ENCODE measurements around the gene CREB3.

- TF ChIP-seq, protein P1, sequence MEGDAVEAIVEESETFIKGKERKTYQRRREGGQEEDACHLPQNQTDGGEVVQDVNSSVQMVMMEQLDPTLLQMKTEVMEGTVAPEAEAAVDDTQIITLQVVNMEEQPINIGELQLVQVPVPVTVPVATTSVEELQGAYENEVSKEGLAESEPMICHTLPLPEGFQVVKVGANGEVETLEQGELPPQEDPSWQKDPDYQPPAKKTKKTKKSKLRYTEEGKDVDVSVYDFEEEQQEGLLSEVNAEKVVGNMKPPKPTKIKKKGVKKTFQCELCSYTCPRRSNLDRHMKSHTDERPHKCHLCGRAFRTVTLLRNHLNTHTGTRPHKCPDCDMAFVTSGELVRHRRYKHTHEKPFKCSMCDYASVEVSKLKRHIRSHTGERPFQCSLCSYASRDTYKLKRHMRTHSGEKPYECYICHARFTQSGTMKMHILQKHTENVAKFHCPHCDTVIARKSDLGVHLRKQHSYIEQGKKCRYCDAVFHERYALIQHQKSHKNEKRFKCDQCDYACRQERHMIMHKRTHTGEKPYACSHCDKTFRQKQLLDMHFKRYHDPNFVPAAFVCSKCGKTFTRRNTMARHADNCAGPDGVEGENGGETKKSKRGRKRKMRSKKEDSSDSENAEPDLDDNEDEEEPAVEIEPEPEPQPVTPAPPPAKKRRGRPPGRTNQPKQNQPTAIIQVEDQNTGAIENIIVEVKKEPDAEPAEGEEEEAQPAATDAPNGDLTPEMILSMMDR (IDR thresholded peaks at IDR 0.05; ENCODE audit: borderline replicate concordance, extremely low read depth, low read length, poor library complexity, severe bottlenecking), result no peak
- no peak for TF ChIP-seq EZH2 (IDR thresholded peaks at IDR 0.05; ENCODE audit: borderline replicate concordance, low read depth, low read length, severe bottlenecking)
Measured at GRCh38 chr9:35767458-35767857, 35.0 kb downstream of the CREB3 start.

Measured in DND-41 (cell line).